GM13976 (cell line): Measurements from ENCODE around the gene ACVR1.

ENCODE experiments used
- DNase-seq: peaks from one replicate; pipeline ENCODE4 v3.0.0; 2012; ENCODE audit warnings: low spot score
- CTCF ChIP-seq: IDR thresholded peaks from 2 replicates; pipeline ENCODE4 v1.5.1; 2012; ENCODE audit warnings: borderline replicate concordance, mild to moderate bottlenecking; ENCODE audit not compliant: insufficient read depth; ENCODE audit errors: extremely low read depth, missing control alignments, control extremely low read depth
- in situ Hi-C: fragments of 300-500 bp; cut with MboI; formaldehyde crosslinking; loops from one replicate; pipeline ENCODE4 v1.12.0; 2022; ENCODE audit warnings: low sequenced_read_pairs, mixed read lengths, inconsistent platforms; ENCODE audit not compliant: unreplicated experiment

Gene ACVR1

DNA sequence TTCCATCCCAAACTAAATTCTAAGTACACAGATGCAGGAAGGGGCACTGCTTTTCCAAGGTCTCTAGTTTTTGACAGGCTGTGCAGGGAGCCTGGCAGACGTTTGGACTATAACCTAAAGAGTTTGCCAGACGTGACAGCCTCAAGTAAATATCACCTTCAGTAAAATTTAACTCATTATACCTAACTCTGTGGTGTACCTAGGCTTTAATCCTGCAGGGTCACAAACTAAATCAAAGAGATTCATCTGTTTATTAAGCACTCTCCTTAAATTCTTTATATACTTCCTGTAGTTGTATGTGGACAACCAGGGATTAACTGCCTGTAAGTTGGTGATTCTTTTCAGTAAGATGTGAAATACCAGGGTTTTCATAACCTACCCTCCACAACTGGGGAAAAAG is 92.9 kb downstream of the ACVR1 start:
- no peak for DNase-seq
- in situ Hi-C loops: loop anchor here (25.0 kb wide), 1 partner anchor 229 kb away; no protein-coding TSS in a partner anchor
- TF ChIP-seq CTCF: no peak

GRCh38 chr2:157782057-157782845 is 93.9 kb downstream of the ACVR1 start:
- TF ChIP-seq CTCF: no peak
- DNase-seq: no peak
- in situ Hi-C loops: loop anchor here (25.0 kb wide), 1 partner anchor 230 kb away; no protein-coding TSS in a partner anchor

GRCh38 chr2:157780211-157780610 is 95.9 kb downstream of the ACVR1 start:
- DNase-seq: no peak
- in situ Hi-C loops: loop anchor here (25.0 kb wide), 1 partner anchor 232 kb away; no protein-coding TSS in a partner anchor

DNA sequence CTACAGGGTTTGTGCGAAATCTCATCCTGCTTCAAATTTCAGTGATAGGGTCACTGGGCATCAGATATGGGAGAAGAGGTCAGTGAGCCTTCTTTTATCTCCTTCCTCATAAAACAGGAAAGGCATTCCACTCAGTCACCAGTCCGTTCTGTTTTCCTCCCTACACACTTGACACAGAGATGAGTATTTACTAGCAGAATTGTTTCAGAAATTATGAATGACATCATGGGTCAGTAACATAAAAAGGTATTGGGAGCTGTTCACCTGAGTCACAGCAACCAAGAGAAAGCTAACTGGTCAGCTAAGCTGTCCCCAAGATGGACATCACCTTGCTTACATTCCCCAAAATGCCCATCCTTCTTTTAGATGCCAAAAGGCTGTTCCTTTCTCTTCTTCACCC is 96.3 kb downstream of the ACVR1 start:
- TF ChIP-seq CTCF: no peak
- no peak for DNase-seq
- in situ Hi-C loops: loop anchor here (25.0 kb wide), 1 partner anchor 233 kb away; no protein-coding TSS in a partner anchor

More at GRCh38 chr2:157780211-157780610, 95.9 kb downstream of the ACVR1 start:
- no peak for TF ChIP-seq CTCF

DNA sequence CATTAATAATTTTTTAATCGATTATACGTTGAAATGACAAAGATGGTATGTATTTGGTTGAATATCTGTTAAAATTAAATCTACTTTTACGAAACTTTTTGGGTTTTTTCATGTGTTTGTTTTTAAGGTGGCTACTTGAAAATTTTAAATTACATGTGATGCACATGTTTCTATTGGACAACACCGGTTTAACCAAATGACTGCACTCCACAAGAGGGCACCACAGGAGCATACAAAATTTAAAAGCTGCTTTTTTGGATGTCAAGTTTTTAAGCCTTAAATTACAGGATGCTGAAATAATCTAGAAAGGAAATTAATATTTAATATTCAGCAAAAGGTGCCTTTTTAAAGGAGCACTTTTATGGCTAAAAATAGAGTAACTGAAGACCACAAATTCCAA is 98.7 kb downstream of the ACVR1 start:
- in situ Hi-C loops: loop anchor here (25.0 kb wide), 1 partner anchor 235 kb away; no protein-coding TSS in a partner anchor
- no peak for TF ChIP-seq CTCF
- DNase-seq: peak; percentile 29

DNA sequence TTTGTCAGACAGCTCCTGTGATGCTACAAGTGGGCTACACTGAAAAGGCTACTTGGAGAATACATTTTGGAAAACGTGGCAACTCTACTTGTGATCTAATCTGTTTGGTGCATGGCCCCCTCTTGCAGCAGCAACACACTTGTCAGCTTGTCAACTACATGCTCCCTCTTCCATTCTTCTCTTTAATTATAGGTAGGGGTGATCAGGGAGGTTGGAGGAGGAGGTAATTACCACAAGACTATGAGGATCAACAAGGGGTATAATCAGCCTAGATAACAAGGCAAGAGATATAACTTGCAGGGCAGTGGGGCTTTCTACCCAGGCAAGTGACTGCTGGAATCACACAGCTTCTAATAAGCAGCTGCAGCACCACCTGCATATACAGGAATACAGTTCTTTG is 104.9 kb downstream of the ACVR1 start:
- no peak for DNase-seq
- in situ Hi-C loops: loop anchor here (25.0 kb wide), 1 partner anchor 459 kb away; no protein-coding TSS in a partner anchor

More for the DNA sequence above, 104.9 kb downstream of the ACVR1 start:
- TF ChIP-seq CTCF: no peak
